Colonic mucosa (tissue), 4 donors: ENCODE data around the gene KCNIP4. TPM values are rescaled to one million over a fixed set of nuclear protein-coding genes. Genes with fewer than 3 reads are reported as not detected.

Experiments
- DNase-seq: peaks from one replicate; pipeline ENCODE4 v3.0.0-alpha.2; 2020
- H3K27ac ChIP-seq: fragments of 200-600 bp; one replicate; pipeline ENCODE4 v1.8.0; 2021
- H3K27me3 ChIP-seq: fragments of 200-600 bp; one replicate; pipeline ENCODE4 v1.8.0; 2021
- H3K36me3 ChIP-seq: fragments of 200-600 bp; one replicate; pipeline ENCODE4 v1.8.0; 2021
- H3K4me1 ChIP-seq: fragments of 200-600 bp; one replicate; pipeline ENCODE4 v1.8.0; 2021; ENCODE audit warnings: mild to moderate bottlenecking
- H3K4me3 ChIP-seq: fragments of 200-600 bp; one replicate; pipeline ENCODE4 v1.8.0; 2021
- H3K9ac ChIP-seq, 2 donors: one replicate each; pipeline ENCODE4 v1.7.0; 2013; ENCODE audit warnings: control low read depth in 2 of 2, low read depth in 2 of 2, low read length in 2 of 2
- H3K9me3 ChIP-seq: fragments of 200-600 bp; one replicate; pipeline ENCODE4 v1.8.0; 2021
- intact Hi-C: fragments of 100-400 bp; cut with DNase I; formaldehyde crosslinking; loops from one replicate; pipeline ENCODE4 v1.14.1; 2022
- total RNA-seq, 2 donors: library from RNA; stranded (reverse); fragmentation: NEBNext Ultra II Directional in 1 of 2; extraction: Animal tissue kit (Norgen Biotek cat#: 25700) in 1 of 2; gene quantifications; one replicate each; pipeline ENCODE4 v1.2.1, GENCODE V29; 2021
- TF ChIP-seq, protein P1 (sequence below): fragments of 200-600 bp; IDR thresholded peaks from one replicate; pipeline ENCODE4 v1.8.0; 2022; ENCODE audit warnings: antibody characterized with exemption, mild to moderate bottlenecking
- donor health status: healthy.
- donor health status: DM: no; HTN: no; CAD: no.
- donor health status: DM: no; HTN: no; CAD: no.

Gene KCNIP4
- total RNA-seq, 2 donors from 2014 or later = 0.67 to 1.2 TPM

DNA sequence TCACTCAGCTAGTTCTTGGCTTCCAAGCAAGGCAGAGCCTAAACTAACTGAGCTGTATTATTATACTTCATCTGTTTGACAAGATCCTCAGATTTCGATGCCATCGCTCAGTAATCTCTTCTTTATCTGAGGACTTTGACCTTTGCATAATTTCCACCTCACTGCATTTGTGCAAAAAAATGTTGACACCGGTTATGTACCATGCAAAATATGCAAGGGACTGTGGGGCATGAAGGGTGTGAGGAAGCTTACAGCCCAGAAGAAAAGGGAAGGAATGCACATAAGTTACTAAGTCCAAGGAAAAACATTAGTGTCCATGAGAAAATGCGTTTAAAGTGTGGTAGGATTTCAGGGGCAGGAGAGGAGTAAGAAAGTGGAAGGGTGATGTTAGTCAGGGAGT lies 953.0 kb downstream of the KCNIP4 start:
- H3K4me1 ChIP-seq = no peaks in the 10 kb centered on the region
- TF ChIP-seq, protein P1, sequence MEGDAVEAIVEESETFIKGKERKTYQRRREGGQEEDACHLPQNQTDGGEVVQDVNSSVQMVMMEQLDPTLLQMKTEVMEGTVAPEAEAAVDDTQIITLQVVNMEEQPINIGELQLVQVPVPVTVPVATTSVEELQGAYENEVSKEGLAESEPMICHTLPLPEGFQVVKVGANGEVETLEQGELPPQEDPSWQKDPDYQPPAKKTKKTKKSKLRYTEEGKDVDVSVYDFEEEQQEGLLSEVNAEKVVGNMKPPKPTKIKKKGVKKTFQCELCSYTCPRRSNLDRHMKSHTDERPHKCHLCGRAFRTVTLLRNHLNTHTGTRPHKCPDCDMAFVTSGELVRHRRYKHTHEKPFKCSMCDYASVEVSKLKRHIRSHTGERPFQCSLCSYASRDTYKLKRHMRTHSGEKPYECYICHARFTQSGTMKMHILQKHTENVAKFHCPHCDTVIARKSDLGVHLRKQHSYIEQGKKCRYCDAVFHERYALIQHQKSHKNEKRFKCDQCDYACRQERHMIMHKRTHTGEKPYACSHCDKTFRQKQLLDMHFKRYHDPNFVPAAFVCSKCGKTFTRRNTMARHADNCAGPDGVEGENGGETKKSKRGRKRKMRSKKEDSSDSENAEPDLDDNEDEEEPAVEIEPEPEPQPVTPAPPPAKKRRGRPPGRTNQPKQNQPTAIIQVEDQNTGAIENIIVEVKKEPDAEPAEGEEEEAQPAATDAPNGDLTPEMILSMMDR = no peak
- intact Hi-C loops = no loop called here

GRCh38 chr4:20995015-20995414 lies 953.6 kb downstream of the KCNIP4 start:
- TF ChIP-seq, protein P1 = no peak
- H3K27ac ChIP-seq = no peak overlapping the region
- H3K9me3 ChIP-seq = no peaks in the 10 kb centered on the region
- DNase-seq = no peak
- H3K9ac ChIP-seq = no peak overlapping the region
- no peaks in the 10 kb centered on the region for H3K4me1 ChIP-seq
- intact Hi-C loops = no loop called here
- no peak overlapping the region for H3K4me3 ChIP-seq
- H3K27me3 ChIP-seq = no peaks in the 10 kb centered on the region
- H3K36me3 ChIP-seq = no peaks in the 10 kb centered on the region

More for the DNA sequence above, 953.0 kb downstream of the KCNIP4 start:
- H3K9me3 ChIP-seq = no peaks in the 10 kb centered on the region
- H3K27ac ChIP-seq = no peak overlapping the region
- DNase-seq = no peak
- H3K4me3 ChIP-seq = no peak overlapping the region
- no peaks in the 10 kb centered on the region for H3K36me3 ChIP-seq
- H3K9ac ChIP-seq = no peak overlapping the region
- no peaks in the 10 kb centered on the region for H3K27me3 ChIP-seq

DNA sequence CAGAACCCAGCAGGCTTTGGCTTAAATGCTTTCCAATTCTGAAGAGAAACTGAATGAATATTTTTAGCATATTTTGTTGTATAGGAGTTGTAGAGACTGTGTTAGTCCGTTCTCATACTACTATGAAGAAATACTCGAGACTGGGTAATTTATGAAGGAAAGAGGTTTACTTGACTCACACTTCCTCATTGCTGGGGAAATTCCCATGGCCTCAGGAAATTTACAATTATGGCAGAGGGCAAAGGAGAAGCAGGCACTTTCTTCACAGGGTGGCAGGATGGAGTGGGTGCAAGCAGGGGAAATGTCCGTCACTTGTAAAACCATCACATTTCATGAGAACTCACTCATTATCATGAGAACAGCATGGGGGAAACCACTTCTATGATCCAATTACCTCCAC lies 956.6 kb downstream of the KCNIP4 start:
- Histone ChIP-seq H3K27ac (peak overlapping the region; percentile 35), H3K36me3 (no peaks in the 10 kb centered on the region), H3K27me3 (no peaks in the 10 kb centered on the region), H3K9ac (no peak overlapping the region), H3K4me3 (no peak overlapping the region), H3K4me1 (no peaks in the 10 kb centered on the region), H3K9me3 (no peaks in the 10 kb centered on the region)
- TF ChIP-seq, protein P1 = no peak
- no peak for DNase-seq
- intact Hi-C loops = no loop called here

DNA sequence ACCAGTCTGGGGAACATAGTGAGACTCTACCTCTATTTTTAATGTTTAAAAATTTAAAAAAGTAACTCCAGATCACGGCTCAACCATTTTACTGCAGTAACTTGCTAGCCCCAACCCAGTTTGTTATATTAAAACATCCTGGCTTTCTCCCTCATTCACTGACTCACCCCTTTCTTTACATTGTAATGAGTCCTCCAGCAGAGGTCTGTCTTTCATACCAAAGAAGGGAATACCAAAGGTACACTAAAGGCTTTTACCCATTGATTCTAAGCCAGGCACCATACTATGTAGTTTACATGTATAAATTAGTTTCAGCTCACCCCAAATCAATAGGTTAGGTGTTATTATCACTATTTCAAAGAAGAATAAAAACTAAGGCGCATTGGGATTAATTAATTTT lies 961.4 kb downstream of the KCNIP4 start:
- Histone ChIP-seq H3K9ac (no peak overlapping the region), H3K27ac (no peak overlapping the region), H3K27me3 (no peaks in the 10 kb centered on the region), H3K9me3 (no peaks in the 10 kb centered on the region), H3K4me3 (no peak overlapping the region), H3K4me1 (peaks cover 3% of the 10 kb centered on the region), H3K36me3 (no peaks in the 10 kb centered on the region)
- TF ChIP-seq, protein P1 = no peak
- no peak for DNase-seq
- intact Hi-C loops = no loop called here

DNA sequence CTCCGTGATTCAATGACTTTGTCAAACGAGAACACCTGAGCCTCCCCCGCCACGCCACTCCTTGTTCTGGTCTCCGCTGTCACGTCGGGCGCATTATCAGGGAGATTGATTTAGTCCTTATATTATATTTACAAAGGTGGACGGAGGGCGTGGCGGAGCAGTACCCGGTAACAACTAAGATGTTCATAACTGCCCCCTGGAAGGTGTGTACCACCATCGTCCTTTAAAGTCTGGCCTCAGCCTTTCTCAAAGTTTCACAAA lies 964.1 kb downstream of the KCNIP4 start:
- no peaks in the 10 kb centered on the region for H3K36me3 ChIP-seq
- no peak overlapping the region for H3K9ac ChIP-seq
- intact Hi-C loops = no loop called here
- TF ChIP-seq, protein P1 = no peak
- no peaks in the 10 kb centered on the region for H3K27me3 ChIP-seq
- peak overlapping the region; percentile 2 for H3K4me3 ChIP-seq
- H3K4me1 ChIP-seq = peaks cover 3% of the 10 kb centered on the region
- H3K27ac ChIP-seq = no peak overlapping the region
- H3K9me3 ChIP-seq = no peaks in the 10 kb centered on the region
- DNase-seq = no peak
